Liver (tissue), 9 donors: ENCODE results near the gene EHMT1. TPM values are rescaled to one million over a fixed set of nuclear protein-coding genes. Genes with fewer than 3 reads are reported as not detected.

Experiments used
- DNase-seq: peaks from one replicate; pipeline ENCODE4 v3.0.0-alpha.2; 2017; ENCODE audit warnings: low spot score
- H3K27ac ChIP-seq, 2 donors: one replicate each; pipeline ENCODE4 v1.7.0; 2013; ENCODE audit warnings: inconsistent platforms in 2 of 2, low read length in 2 of 2, control low read depth in 1 of 2, low read depth in 1 of 2, mild to moderate bottlenecking in 1 of 2
- H3K27me3 ChIP-seq, 4 donors: one replicate each; pipeline versions ENCODE4 v1.6.1 to v1.7.0; 2013; ENCODE audit warnings: low read length in 3 of 4, inconsistent platforms in 1 of 4, mild to moderate bottlenecking in 1 of 4, moderate library complexity in 1 of 4; ENCODE audit not compliant: control insufficient read depth in 4 of 4, insufficient read depth in 4 of 4
- H3K36me3 ChIP-seq, 4 donors: one replicate each; pipeline versions ENCODE4 v1.6.1 to v1.7.0; 2013; ENCODE audit warnings: low read length in 3 of 4, mild to moderate bottlenecking in 3 of 4, low read depth in 1 of 4, moderate library complexity in 1 of 4; ENCODE audit not compliant: control insufficient read depth in 4 of 4, insufficient read depth in 3 of 4
- H3K4me1 ChIP-seq, 4 donors: one replicate each; pipeline versions ENCODE4 v1.6.1 to v1.7.0; 2013; ENCODE audit warnings: low read length in 3 of 4, mild to moderate bottlenecking in 3 of 4, moderate library complexity in 1 of 4; ENCODE audit not compliant: control insufficient read depth in 4 of 4, insufficient read depth in 4 of 4
- H3K4me3 ChIP-seq, 3 donors: one replicate each; pipeline versions ENCODE4 v1.6.1 to v1.7.0; 2013; ENCODE audit warnings: low read length in 3 of 3, control low read depth in 1 of 3, low read depth in 1 of 3, mild to moderate bottlenecking in 1 of 3
- H3K9ac ChIP-seq, 2 donors: one replicate each; pipeline ENCODE4 v1.7.0; 2013; ENCODE audit warnings: low read length in 2 of 2, mild to moderate bottlenecking in 2 of 2, moderate library complexity in 2 of 2, control low read depth in 1 of 2, low read depth in 1 of 2
- H3K9me3 ChIP-seq, 4 donors: one replicate each; pipeline versions ENCODE4 v1.6.1 to v1.7.0; 2013; ENCODE audit warnings: low read length in 3 of 4; ENCODE audit not compliant: control insufficient read depth in 4 of 4
- ATF3 ChIP-seq: IDR thresholded peaks from 2 replicates; pipeline ENCODE4 v1.6.1; 2016; ENCODE audit warnings: antibody characterized with exemption
- CTCF ChIP-seq: fragments of 150-350 bp; IDR thresholded peaks from 2 replicates; pipeline ENCODE4 v1.5.1; 2017; ENCODE audit warnings: improper control_type of control experiment, low read depth, low read length; ENCODE audit not compliant: missing input control
- EGR1 ChIP-seq, 2 donors: IDR thresholded peaks; 2 replicates each; pipeline ENCODE4 v1.6.1; 2016 to 2018; ENCODE audit warnings: antibody characterized with exemption in 2 of 2, low read depth in 2 of 2
- FOXA1 ChIP-seq: IDR thresholded peaks from 2 replicates; pipeline ENCODE4 v1.6.1; 2016; ENCODE audit warnings: antibody characterized with exemption
- FOXA2 ChIP-seq: IDR thresholded peaks from 2 replicates; pipeline ENCODE4 v1.6.1; 2016; ENCODE audit warnings: antibody characterized with exemption
- GABPA ChIP-seq, 2 donors: IDR thresholded peaks in 1 of 2; conservative IDR thresholded peaks in 1 of 2; 2 replicates each; pipeline ENCODE4 v1.6.1; 2016; ENCODE audit warnings: antibody characterized with exemption in 2 of 2, mild to moderate bottlenecking in 1 of 2, moderate library complexity in 1 of 2
- HNF4A ChIP-seq, 2 donors: conservative IDR thresholded peaks; 2 replicates each; pipeline ENCODE4 v1.6.1; 2016; ENCODE audit warnings: antibody characterized with exemption in 2 of 2, mild to moderate bottlenecking in 2 of 2
- HNF4G ChIP-seq: IDR thresholded peaks from 2 replicates; pipeline ENCODE4 v1.6.1; 2016; ENCODE audit warnings: antibody characterized with exemption
- JUND ChIP-seq, 2 donors: IDR thresholded peaks; 2 replicates each; pipeline ENCODE4 v1.6.1; 2016; ENCODE audit warnings: antibody characterized with exemption in 2 of 2
- MAX ChIP-seq: IDR thresholded peaks from 2 replicates; pipeline ENCODE4 v1.6.1; 2016; ENCODE audit warnings: antibody characterized with exemption
- NR2F2 ChIP-seq: IDR thresholded peaks from 2 replicates; pipeline ENCODE4 v1.6.1; 2016; ENCODE audit warnings: antibody characterized with exemption
- RAD21 ChIP-seq, 2 donors: IDR thresholded peaks; 2 replicates each; pipeline ENCODE4 v1.6.1; 2016; ENCODE audit warnings: antibody characterized with exemption in 2 of 2, mild to moderate bottlenecking in 2 of 2
- REST ChIP-seq: IDR thresholded peaks from 2 replicates; pipeline ENCODE4 v1.6.1; 2016; ENCODE audit warnings: antibody characterized with exemption, mild to moderate bottlenecking
- RXRA ChIP-seq, 2 donors: IDR thresholded peaks; 2 replicates each; pipeline ENCODE4 v1.6.1; 2017 to 2018; ENCODE audit warnings: antibody characterized with exemption in 2 of 2, mild to moderate bottlenecking in 1 of 2
- SP1 ChIP-seq: IDR thresholded peaks from 2 replicates; pipeline ENCODE4 v1.6.1; 2018; ENCODE audit warnings: antibody characterized with exemption, mild to moderate bottlenecking
- TAF1 ChIP-seq: conservative IDR thresholded peaks from 2 replicates; pipeline ENCODE4 v1.6.1; 2016; ENCODE audit warnings: antibody characterized with exemption, mild to moderate bottlenecking
- YY1 ChIP-seq: IDR thresholded peaks from 2 replicates; pipeline ENCODE4 v1.6.1; 2016; ENCODE audit warnings: antibody characterized with exemption, mild to moderate bottlenecking
- ZBTB33 ChIP-seq: IDR thresholded peaks from 2 replicates; pipeline ENCODE4 v1.6.1; 2016; ENCODE audit warnings: antibody characterized with exemption
- WGBS: extraction: QIAGEN DNeasy Blood & Tissue Kit; methylation state at CpG from one replicate; pipeline ENCODE4 v1.1.7; 2013; 5-methylcytosine and 5-hydroxymethylcytosine counted together
- polyA plus RNA-seq, 2 donors: library from polyadenylated mRNA; stranded (reverse) in 1 of 2; unstranded in 1 of 2; fragments of 200-250 nt in 1 of 2; fragments of >200 nt in 1 of 2; fragmentation: Nextera tagmentation in 1 of 2; extraction: Ambion mirVana in 1 of 2; gene quantifications; one replicate each; pipeline versions ENCODE4 v1.2.1 to v1.2.3, GENCODE V29; 2013 to 2015
- total RNA-seq, 2 donors: library from RNA; depleted of rRNA; stranded (reverse); fragments of >200 nt; gene quantifications; one replicate each; pipeline ENCODE4 v1.2.3, GENCODE V29; 2014
- donor health status: healthy.
- donor health status: healthy.
- donor health status: healthy.
- donor health status: healthy.
- donor health status: healthy.

Gene EHMT1
- total and polyA plus RNA-seq, 4 donors = 16.1 to 48.2 (median 27.3) TPM

- Histone ChIP-seq H3K9me3 (no peaks in the 10 kb centered on the region), H3K4me3 (no peak overlapping the region), H3K4me1 (peaks cover 0 to 16% (median 3%) of the 10 kb centered on the region in 4 donors), H3K36me3 (peaks cover 0 to 4% (median 1%) of the 10 kb centered on the region in 4 donors), H3K9ac (no peak overlapping the region), H3K27ac (no peak overlapping the region), H3K27me3 (no peaks in the 10 kb centered on the region)
- 99% methylated on average over 5 of the region's 5 CpGs for WGBS
- DNase-seq = no peak
- no peak for TF ChIP-seq ATF3
- no peak for TF ChIP-seq EGR1 (IDR thresholded peaks at IDR 0.05; ENCODE audit: low read depth in 2 of 2)
- TF ChIP-seq HNF4A (conservative IDR thresholded peaks at IDR 0.05) = no peak
- no peak for TF ChIP-seq MAX
- no peak for TF ChIP-seq CTCF
- TF ChIP-seq JUND (IDR thresholded peaks at IDR 0.05) = no peak
- no peak for TF ChIP-seq REST
- no peak for TF ChIP-seq HNF4G
- no peak for TF ChIP-seq RXRA (IDR thresholded peaks at IDR 0.05)
- no peak for TF ChIP-seq FOXA1
- no peak for TF ChIP-seq ZBTB33
- no peak for TF ChIP-seq GABPA (IDR thresholded peaks at IDR 0.05 in 1 of 2, conservative IDR thresholded peaks at IDR 0.05 in 1 of 2)
- TF ChIP-seq FOXA2 = no peak
- TF ChIP-seq TAF1 = no peak
Observed at GRCh38 chr9:137642892-137643291, 24.1 kb downstream of the EHMT1 start.

GRCh38 chr9:137643921-137644320 lies 25.1 kb downstream of the EHMT1 start:
- no peak overlapping the region for H3K9ac ChIP-seq
- H3K9me3 ChIP-seq = no peaks in the 10 kb centered on the region
- H3K4me3 ChIP-seq = no peak overlapping the region
- H3K27me3 ChIP-seq = no peaks in the 10 kb centered on the region
- H3K4me1 ChIP-seq = peaks cover 0 to 10% (median 3%) of the 10 kb centered on the region in 4 donors
- 94% methylated on average over 14 of the region's 14 CpGs for WGBS
- no peak for DNase-seq
- peaks cover 0 to 4% (median 1%) of the 10 kb centered on the region in 4 donors for H3K36me3 ChIP-seq
- H3K27ac ChIP-seq = no peak overlapping the region
- TF ChIP-seq ZBTB33 (no peak), NR2F2 (no peak), HNF4A (conservative IDR thresholded peaks at IDR 0.05) (no peak), CTCF (no peak), HNF4G (no peak), JUND (IDR thresholded peaks at IDR 0.05) (no peak), MAX (no peak), EGR1 (IDR thresholded peaks at IDR 0.05; ENCODE audit: low read depth in 2 of 2) (no peak), ATF3 (no peak), RAD21 (IDR thresholded peaks at IDR 0.05) (no peak), RXRA (IDR thresholded peaks at IDR 0.05) (no peak), SP1 (no peak), FOXA2 (no peak), FOXA1 (no peak), TAF1 (no peak), YY1 (no peak)
